ENCODE measurements around the gene NHLH2.

The NHLH2 gene

GRCh38 chr1:115833856-115834255 lies 7.1 kb downstream of the NHLH2 start:
- CTCF ChIA-PET, result interaction anchor here (0.6 to 1.7 kb wide), 3 partner anchors 10 to 147 kb away, joined by 3 to 5 read pairs (median 3); no protein-coding TSS in a partner anchor

GRCh38 chr1:115832651-115833050 lies 8.3 kb downstream of the NHLH2 start:
- no peak for DNase-seq (ENCODE audit: extremely low spot score)
- no peak for TF ChIP-seq NFRKB (IDR thresholded peaks at IDR 0.05)
- no peak for TF ChIP-seq FOXA1 (IDR thresholded peaks at IDR 0.05)
- no peak for TF ChIP-seq SP1 (IDR thresholded peaks at IDR 0.05)
- TF ChIP-seq SUZ12 (IDR thresholded peaks at IDR 0.05), result no peak
- no peak for TF ChIP-seq CTBP1 (IDR thresholded peaks at IDR 0.05; ENCODE audit: borderline replicate concordance)
- TF ChIP-seq L3MBTL2 (conservative IDR thresholded peaks at IDR 0.05), result no peak
- POLR2A ChIA-PET, result no interaction called here
- CTCF ChIA-PET, result interaction anchor here (0.6 kb wide), 1 partner anchor 65 kb away, joined by 3 read pairs; no protein-coding TSS in a partner anchor

More at GRCh38 chr1:115833856-115834255, 7.1 kb downstream of the NHLH2 start:
- no peak for DNase-seq (ENCODE audit: extremely low spot score)
- POLR2A ChIA-PET, result no interaction called here
- TF ChIP-seq ARNT (IDR thresholded peaks at IDR 0.05) (no peak), TARDBP (IDR thresholded peaks at IDR 0.05) (no peak), SUZ12 (IDR thresholded peaks at IDR 0.05) (no peak), FOXK2 (IDR thresholded peaks at IDR 0.05) (no peak), L3MBTL2 (conservative IDR thresholded peaks at IDR 0.05) (no peak), PKNOX1 (IDR thresholded peaks at IDR 0.05) (no peak), FOXM1 (IDR thresholded peaks at IDR 0.05; ENCODE audit: borderline replicate concordance) (no peak), FOXA1 (IDR thresholded peaks at IDR 0.05) (no peak), NFRKB (IDR thresholded peaks at IDR 0.05) (no peak), ZNF384 (IDR thresholded peaks at IDR 0.05) (no peak)

- POLR2A ChIA-PET, result no interaction called here
- CTCF ChIA-PET, result interaction anchor here (1.0 kb wide), 1 partner anchor 150 kb away, joined by 3 read pairs; no protein-coding TSS in a partner anchor
- DNase-seq (ENCODE audit: extremely low spot score), result no peak
- TF ChIP-seq PKNOX1 (IDR thresholded peaks at IDR 0.05) (no peak), ARNT (IDR thresholded peaks at IDR 0.05) (no peak), ZNF384 (IDR thresholded peaks at IDR 0.05) (no peak), LEF1 (IDR thresholded peaks at IDR 0.05; ENCODE audit: borderline replicate concordance) (no peak), CTBP1 (IDR thresholded peaks at IDR 0.05; ENCODE audit: borderline replicate concordance) (no peak), SP1 (IDR thresholded peaks at IDR 0.05) (no peak), FOXK2 (IDR thresholded peaks at IDR 0.05) (no peak)
Observed at GRCh38 chr1:115830963-115831362, 10.0 kb downstream of the NHLH2 start.

GRCh38 chr1:115829947-115830346 lies 11.0 kb downstream of the NHLH2 start:
- CTCF ChIA-PET, result interaction anchor here (1.0 kb wide), 1 partner anchor 151 kb away, joined by 3 read pairs; no protein-coding TSS in a partner anchor
- no peak for DNase-seq (ENCODE audit: extremely low spot score)
- POLR2A ChIA-PET, result interaction anchor here (1.5 kb wide), 1 partner anchor 10 kb away, joined by 4 read pairs; no protein-coding TSS in a partner anchor
- no peak for TF ChIP-seq FOXA1 (IDR thresholded peaks at IDR 0.05)
- no peak for TF ChIP-seq CTBP1 (IDR thresholded peaks at IDR 0.05; ENCODE audit: borderline replicate concordance)
- TF ChIP-seq BHLHE40 (IDR thresholded peaks at IDR 0.05; ENCODE audit: borderline replicate concordance), result no peak
- no peak for TF ChIP-seq SUZ12 (IDR thresholded peaks at IDR 0.05)
- no peak for TF ChIP-seq FOXK2 (IDR thresholded peaks at IDR 0.05)
- no peak for TF ChIP-seq LEF1 (IDR thresholded peaks at IDR 0.05; ENCODE audit: borderline replicate concordance)
- TF ChIP-seq ELF4 (IDR thresholded peaks at IDR 0.05), result no peak
- TF ChIP-seq SP1 (IDR thresholded peaks at IDR 0.05), result no peak
- TF ChIP-seq ARNT (IDR thresholded peaks at IDR 0.05), result no peak
- no peak for TF ChIP-seq L3MBTL2 (conservative IDR thresholded peaks at IDR 0.05)
- TF ChIP-seq HDGF (IDR thresholded peaks at IDR 0.05; ENCODE audit: borderline replicate concordance), result no peak
- no peak for TF ChIP-seq FOXM1 (IDR thresholded peaks at IDR 0.05; ENCODE audit: borderline replicate concordance)
- TF ChIP-seq PKNOX1 (IDR thresholded peaks at IDR 0.05), result no peak
- TF ChIP-seq TARDBP (IDR thresholded peaks at IDR 0.05), result no peak
- no peak for TF ChIP-seq NFRKB (IDR thresholded peaks at IDR 0.05)
- TF ChIP-seq ZNF384 (IDR thresholded peaks at IDR 0.05), result no peak

- CTCF ChIA-PET, result no interaction called here
- TF ChIP-seq CTBP1 (IDR thresholded peaks at IDR 0.05; ENCODE audit: borderline replicate concordance), result no peak
- no peak for TF ChIP-seq L3MBTL2 (conservative IDR thresholded peaks at IDR 0.05)
- no peak for TF ChIP-seq SUZ12 (IDR thresholded peaks at IDR 0.05)
- TF ChIP-seq TARDBP (IDR thresholded peaks at IDR 0.05), result no peak
- TF ChIP-seq FOXM1 (IDR thresholded peaks at IDR 0.05; ENCODE audit: borderline replicate concordance), result no peak
- TF ChIP-seq HDGF (IDR thresholded peaks at IDR 0.05; ENCODE audit: borderline replicate concordance), result no peak
- no peak for TF ChIP-seq FOXK2 (IDR thresholded peaks at IDR 0.05)
- no peak for TF ChIP-seq BHLHE40 (IDR thresholded peaks at IDR 0.05; ENCODE audit: borderline replicate concordance)
- TF ChIP-seq SP1 (IDR thresholded peaks at IDR 0.05), result no peak
- TF ChIP-seq PKNOX1 (IDR thresholded peaks at IDR 0.05), result no peak
- TF ChIP-seq NFRKB (IDR thresholded peaks at IDR 0.05), result no peak
- no peak for TF ChIP-seq FOXA1 (IDR thresholded peaks at IDR 0.05)
- no peak for TF ChIP-seq ARNT (IDR thresholded peaks at IDR 0.05)
- no peak for TF ChIP-seq ZNF384 (IDR thresholded peaks at IDR 0.05)
- TF ChIP-seq ELF4 (IDR thresholded peaks at IDR 0.05), result no peak
- no peak for TF ChIP-seq LEF1 (IDR thresholded peaks at IDR 0.05; ENCODE audit: borderline replicate concordance)
- POLR2A ChIA-PET, result interaction anchor here (1.5 kb wide), 1 partner anchor 11 kb away, joined by 4 read pairs; no protein-coding TSS in a partner anchor
- peak; percentile 44 for DNase-seq (ENCODE audit: extremely low spot score)
Observed at GRCh38 chr1:115829023-115829674, 11.8 kb downstream of the NHLH2 start.
